ENCODE data around the gene GTF2IRD1.

DNA sequence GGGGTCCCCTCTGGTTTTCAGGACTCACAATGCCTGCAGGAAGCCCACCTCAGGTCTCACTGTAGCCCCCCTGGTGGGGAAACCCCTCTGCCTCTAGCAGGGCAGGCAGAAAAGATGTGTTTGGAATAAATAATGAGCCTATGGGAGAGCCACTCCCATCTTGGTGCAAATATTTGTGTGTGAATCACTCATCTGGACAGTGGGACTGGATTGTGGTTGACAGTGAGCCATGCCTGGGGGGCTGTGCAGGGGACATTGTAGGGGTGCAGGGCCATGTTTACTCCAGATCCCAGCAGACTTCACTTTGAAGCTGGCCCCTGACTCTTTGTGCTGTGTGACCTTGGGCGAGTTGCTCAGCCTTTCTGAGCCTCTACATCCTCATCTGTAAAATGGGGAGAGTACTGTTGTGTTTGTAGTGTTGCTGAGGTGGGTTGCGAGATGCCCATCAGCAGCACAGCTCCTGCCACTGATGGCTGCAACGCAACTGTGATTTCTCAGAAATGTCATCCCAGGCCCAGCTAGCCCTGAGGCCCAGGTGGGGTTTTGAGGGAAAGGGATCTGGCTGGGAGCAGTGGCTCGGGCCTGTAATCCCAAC, 20.7 kb downstream of the GTF2IRD1 start:
- TF ChIP-seq CTCF (conservative IDR thresholded peaks at IDR 0.05 in 1 of 2, IDR thresholded peaks at IDR 0.05 in 1 of 2; ENCODE audit: extremely low read depth in 1 of 2, insufficient read depth in 1 of 2, low read depth in 1 of 2, low read length in 2 of 2), result no peak
- TF ChIP-seq EZH2 (IDR thresholded peaks at IDR 0.05; ENCODE audit: borderline replicate concordance, low read length), result no peak

Measured in mammary epithelial cell (primary cell).